Ishikawa (cell line): Measurements from ENCODE around the gene ROS1.

Experiments
- CEBPB ChIP-seq: IDR thresholded peaks from 2 replicates; pipeline ENCODE4 v1.6.1; 2012
- CREB1 ChIP-seq: IDR thresholded peaks from 2 replicates; pipeline ENCODE4 v1.6.1; 2012; ENCODE audit warnings: low read depth
- EGR1 ChIP-seq: IDR thresholded peaks from 2 replicates; pipeline ENCODE4 v1.6.1; 2012
- EP300 ChIP-seq: IDR thresholded peaks from 2 replicates; pipeline ENCODE4 v1.6.1; 2012; ENCODE audit warnings: borderline replicate concordance
- FOXM1 ChIP-seq: IDR thresholded peaks from 2 replicates; pipeline ENCODE4 v1.6.1; 2012; ENCODE audit warnings: low read depth, borderline replicate concordance
- MAX ChIP-seq: IDR thresholded peaks from 2 replicates; pipeline ENCODE4 v1.6.1; 2012
- NFIC ChIP-seq: IDR thresholded peaks from 2 replicates; pipeline ENCODE4 v1.6.1; 2012
- RAD21 ChIP-seq: IDR thresholded peaks from 2 replicates; pipeline ENCODE4 v1.6.1; 2012; ENCODE audit warnings: low read depth
- REST ChIP-seq: IDR thresholded peaks from 2 replicates; pipeline ENCODE4 v1.6.1; 2012; ENCODE audit warnings: low read depth, mild to moderate bottlenecking
- TAF1 ChIP-seq: IDR thresholded peaks from 2 replicates; pipeline ENCODE4 v1.6.1; 2012; ENCODE audit warnings: low read depth, mild to moderate bottlenecking
- TCF12 ChIP-seq: IDR thresholded peaks from 2 replicates; pipeline ENCODE4 v1.6.1; 2012; ENCODE audit warnings: low read depth
- TEAD4 ChIP-seq: IDR thresholded peaks from 2 replicates; pipeline ENCODE4 v1.6.1; 2012
- USF1 ChIP-seq: IDR thresholded peaks from 2 replicates; pipeline ENCODE4 v1.6.1; 2012
- YY1 ChIP-seq: IDR thresholded peaks from 2 replicates; pipeline ENCODE4 v1.6.1; 2012; ENCODE audit warnings: low read depth
- ZBTB7A ChIP-seq: IDR thresholded peaks from 2 replicates; pipeline ENCODE4 v1.6.1; 2012; ENCODE audit warnings: low read depth

Gene ROS1

GRCh38 chr6:117266257-117267053 lies 159.3 kb downstream of the ROS1 start:
- TF ChIP-seq YY1, result no peak
- no peak for TF ChIP-seq NFIC
- TF ChIP-seq TEAD4, result no peak
- no peak for TF ChIP-seq TAF1
- no peak for TF ChIP-seq TCF12
- no peak for TF ChIP-seq USF1
- no peak for TF ChIP-seq ZBTB7A
- TF ChIP-seq CREB1, result no peak
- no peak for TF ChIP-seq FOXM1
- TF ChIP-seq EGR1, result no peak
- TF ChIP-seq REST, result no peak
- no peak for TF ChIP-seq RAD21
- TF ChIP-seq MAX, result no peak
- no peak for TF ChIP-seq CEBPB
- TF ChIP-seq EP300, result no peak

GRCh38 chr6:117265410-117266256 lies 160.1 kb downstream of the ROS1 start, which contains the start of gene VGLL2:
VGLL2 (plus strand) TSS chr6:117265558; CDS start chr6:117265764, 206 bp downstream.
- TF ChIP-seq MAX (0 out of 2 replicates have a peak, but pooled peaks have one; percentile 14), FOXM1 (no peak), YY1 (no peak)

GRCh38 chr6:117264692-117265409 lies 160.9 kb downstream of the ROS1 start:
- TF ChIP-seq TCF12 (no peak), CREB1 (no peak), NFIC (no peak), TAF1 (no peak), EGR1 (no peak), USF1 (no peak), YY1 (no peak), ZBTB7A (no peak), MAX (no peak)

- TF ChIP-seq USF1, result no peak
- no peak for TF ChIP-seq TEAD4
- TF ChIP-seq CREB1, result no peak
- no peak for TF ChIP-seq MAX
- no peak for TF ChIP-seq ZBTB7A
- no peak for TF ChIP-seq EGR1
- TF ChIP-seq REST, result no peak
- no peak for TF ChIP-seq CEBPB
- no peak for TF ChIP-seq TAF1
- TF ChIP-seq YY1, result no peak
- TF ChIP-seq EP300, result no peak
- no peak for TF ChIP-seq NFIC
- no peak for TF ChIP-seq FOXM1
- TF ChIP-seq TCF12, result no peak
Observed at GRCh38 chr6:117264369-117264691, 161.4 kb downstream of the ROS1 start.
